ENCODE results near the gene FYTTD1.

The FYTTD1 gene

DNA sequence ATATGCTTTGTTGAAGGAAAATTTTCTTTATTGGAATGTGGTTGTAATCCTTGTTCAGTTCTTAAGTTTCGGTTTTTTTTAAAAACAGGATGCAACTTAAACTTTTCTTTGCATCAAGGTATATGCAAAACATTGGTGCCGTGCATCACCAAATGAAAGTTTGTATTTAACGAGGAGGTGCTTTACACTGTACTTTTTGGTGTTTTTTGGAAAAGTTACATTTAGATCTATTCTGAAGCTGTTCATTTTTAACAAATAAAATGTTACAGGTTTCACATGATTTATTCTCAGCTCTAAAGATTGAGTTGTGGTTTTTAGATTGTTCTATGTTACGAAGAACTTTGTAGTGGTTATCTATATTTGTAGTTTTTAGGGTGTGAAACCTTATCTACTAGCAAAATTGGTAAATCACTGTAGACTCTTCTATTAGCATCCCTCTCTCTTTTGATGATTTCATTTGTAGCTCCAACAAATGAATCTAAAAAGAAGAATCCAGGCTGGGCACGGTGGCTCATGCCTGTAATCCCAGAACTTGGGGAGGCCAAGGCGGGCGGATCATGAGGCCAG lies 34.4 kb downstream of the FYTTD1 start:
- TF ChIP-seq POLR2A (IDR thresholded peaks at IDR 0.05; ENCODE audit: extremely low read depth, insufficient read length) (no peak), MYC (IDR thresholded peaks at IDR 0.05; ENCODE audit: low read depth, low read length) (no peak), CTCF (IDR thresholded peaks at IDR 0.05; ENCODE audit: low read depth, low read length) (no peak)
- TF ChIP-seq, protein P1, sequence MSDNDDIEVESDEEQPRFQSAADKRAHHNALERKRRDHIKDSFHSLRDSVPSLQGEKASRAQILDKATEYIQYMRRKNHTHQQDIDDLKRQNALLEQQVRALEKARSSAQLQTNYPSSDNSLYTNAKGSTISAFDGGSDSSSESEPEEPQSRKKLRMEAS (IDR thresholded peaks at IDR 0.05; ENCODE audit: low read depth, low read length) = no peak
- DNase-seq (ENCODE audit: low read depth) = no peak
- no peak overlapping the region for H3K4me3 ChIP-seq (ENCODE audit: low read depth, low read length)

GRCh38 chr3:197787412-197787811 lies 37.7 kb downstream of the FYTTD1 start:
- H3K4me3 ChIP-seq (ENCODE audit: low read depth, low read length) = no peak overlapping the region
- DNase-seq (ENCODE audit: low read depth) = no peak
- TF ChIP-seq POLR2A (IDR thresholded peaks at IDR 0.05; ENCODE audit: extremely low read depth, insufficient read length) = no peak
- TF ChIP-seq, protein P1 (IDR thresholded peaks at IDR 0.05; ENCODE audit: low read depth, low read length) = no peak
- TF ChIP-seq CTCF (IDR thresholded peaks at IDR 0.05; ENCODE audit: low read depth, low read length) = no peak
- TF ChIP-seq MYC (IDR thresholded peaks at IDR 0.05; ENCODE audit: low read depth, low read length) = no peak

DNA sequence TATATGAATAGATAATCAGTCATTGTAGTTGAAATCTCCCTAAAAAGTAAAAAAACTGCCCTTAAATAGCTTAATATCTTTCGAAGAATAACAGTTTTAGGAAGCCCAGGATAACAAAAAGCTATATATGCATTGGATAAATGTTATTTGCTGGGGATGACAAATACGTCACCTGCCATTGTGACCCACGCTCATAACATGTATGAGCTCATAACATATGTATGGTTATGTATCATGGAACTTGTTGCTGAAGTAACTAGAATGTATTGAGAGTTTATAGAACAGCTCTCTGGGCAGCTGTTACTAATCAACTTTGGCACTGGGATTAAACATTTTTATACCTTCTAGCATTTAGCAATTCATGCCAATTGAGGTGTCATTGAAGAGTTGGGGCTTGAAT lies 39.6 kb downstream of the FYTTD1 start:
- H3K4me3 ChIP-seq (ENCODE audit: low read depth, low read length) = no peak overlapping the region
- DNase-seq (ENCODE audit: low read depth) = no peak
- TF ChIP-seq CTCF (IDR thresholded peaks at IDR 0.05; ENCODE audit: low read depth, low read length) (no peak), POLR2A (IDR thresholded peaks at IDR 0.05; ENCODE audit: extremely low read depth, insufficient read length) (no peak), MYC (IDR thresholded peaks at IDR 0.05; ENCODE audit: low read depth, low read length) (no peak)
- TF ChIP-seq, protein P1 (IDR thresholded peaks at IDR 0.05; ENCODE audit: low read depth, low read length) = no peak

DNA sequence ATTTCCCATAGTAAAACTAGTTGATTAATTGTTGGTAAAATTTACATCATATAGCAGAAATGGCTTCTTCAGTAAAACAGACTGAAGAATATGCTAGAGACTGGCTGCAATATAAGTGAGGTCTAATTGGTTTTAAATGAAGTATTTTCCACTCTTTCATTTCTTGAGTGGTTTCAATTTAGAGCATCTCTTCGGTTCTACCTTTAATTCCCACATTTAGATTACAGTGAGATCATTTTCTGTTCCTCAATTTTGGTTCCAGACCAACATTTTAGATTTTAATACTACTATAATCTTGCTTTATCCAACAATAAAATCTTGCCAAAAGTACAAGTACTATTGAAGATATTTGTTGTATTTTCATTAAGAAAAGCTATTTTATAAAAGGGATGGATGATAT lies 40.4 kb downstream of the FYTTD1 start:
- no peak overlapping the region for H3K4me3 ChIP-seq (ENCODE audit: low read depth, low read length)
- DNase-seq (ENCODE audit: low read depth) = no peak
- TF ChIP-seq POLR2A (IDR thresholded peaks at IDR 0.05; ENCODE audit: extremely low read depth, insufficient read length) (no peak), MYC (IDR thresholded peaks at IDR 0.05; ENCODE audit: low read depth, low read length) (no peak)
- TF ChIP-seq, protein P1 (IDR thresholded peaks at IDR 0.05; ENCODE audit: low read depth, low read length) = no peak

GRCh38 chr3:197791113-197791891 lies 41.6 kb downstream of the FYTTD1 start, which contains the start of gene LRCH3:
LRCH3 (plus strand) TSS chr3:197791254; CDS start chr3:197791279, 25 bp downstream.
- peak within 1 kb of the TSS; percentile 87 for H3K4me3 ChIP-seq (ENCODE audit: low read depth, low read length)
- peak; percentile 81 for DNase-seq (ENCODE audit: low read depth)
- TF ChIP-seq POLR2A (IDR thresholded peaks at IDR 0.05; ENCODE audit: extremely low read depth, insufficient read length) (peak; percentile 81), MYC (IDR thresholded peaks at IDR 0.05; ENCODE audit: low read depth, low read length) (no peak; the same call in 1 of the 2 replicates)

- DNase-seq (ENCODE audit: low read depth) = no peak
- H3K4me3 ChIP-seq (ENCODE audit: low read depth, low read length) = peak overlapping the region; percentile 87
- TF ChIP-seq CTCF (IDR thresholded peaks at IDR 0.05; ENCODE audit: low read depth, low read length) (no peak), POLR2A (IDR thresholded peaks at IDR 0.05; ENCODE audit: extremely low read depth, insufficient read length) (no peak), MYC (IDR thresholded peaks at IDR 0.05; ENCODE audit: low read depth, low read length) (no peak)
- TF ChIP-seq, protein P1 (IDR thresholded peaks at IDR 0.05; ENCODE audit: low read depth, low read length) = no peak
These were observed 42.4 kb downstream of the FYTTD1 start for GRCh38 chr3:197791892-197792647.
